ENCODE measurements around the gene ARHGAP29. TPM values are rescaled to one million over a fixed set of nuclear protein-coding genes. Genes with fewer than 3 reads are reported as not detected.

Gene ARHGAP29
- polyA plus RNA-seq, 2 of the 4 experiments (the other 2 are of a cell fraction), result 14.3 to 29.7 TPM

DNA sequence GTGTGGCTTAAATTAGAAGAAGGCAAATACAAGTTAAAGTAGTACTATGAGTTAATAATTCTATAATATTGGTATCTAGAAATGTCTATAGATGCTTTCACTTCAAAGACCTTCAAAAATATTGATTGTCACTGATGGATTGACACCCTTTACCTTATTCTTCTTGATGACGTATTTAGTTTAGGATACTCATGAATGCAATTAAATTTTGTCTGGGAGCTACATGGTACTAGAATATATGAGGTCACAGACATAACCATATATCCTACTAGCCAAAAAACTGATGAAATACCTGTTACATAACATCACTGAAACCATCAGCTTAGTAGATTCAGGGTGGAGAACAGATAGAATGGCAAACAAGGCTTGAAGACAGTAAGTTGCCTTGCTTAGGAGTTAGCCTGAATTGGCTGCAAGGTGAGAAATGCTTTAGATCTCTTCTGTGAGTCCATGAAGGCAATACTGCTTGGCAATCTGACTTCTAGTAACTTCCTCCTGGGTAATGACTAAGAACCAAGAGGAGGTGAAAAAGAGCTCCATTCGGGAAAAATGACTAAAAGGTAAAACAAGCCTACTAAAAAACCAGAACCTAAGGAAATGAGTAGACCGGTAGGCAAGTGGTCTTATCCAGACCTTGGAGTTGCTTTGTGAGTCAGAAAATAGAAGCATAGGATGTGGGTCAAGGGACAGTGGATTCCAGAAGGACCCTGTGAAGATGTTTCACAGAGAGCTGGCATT lies 16.9 kb upstream of the ARHGAP29 start:
- Histone ChIP-seq H3K27ac (no peak overlapping the region), H3K9me3 (no peaks in the 10 kb centered on the region), H3K4me2 (no peak overlapping the region), H3K4me1 (peaks cover 24% of the 10 kb centered on the region), H3K4me3 (no peak overlapping the region)
- POLR2A ChIA-PET, result no interaction called here
- TF ChIP-seq, protein P1, sequence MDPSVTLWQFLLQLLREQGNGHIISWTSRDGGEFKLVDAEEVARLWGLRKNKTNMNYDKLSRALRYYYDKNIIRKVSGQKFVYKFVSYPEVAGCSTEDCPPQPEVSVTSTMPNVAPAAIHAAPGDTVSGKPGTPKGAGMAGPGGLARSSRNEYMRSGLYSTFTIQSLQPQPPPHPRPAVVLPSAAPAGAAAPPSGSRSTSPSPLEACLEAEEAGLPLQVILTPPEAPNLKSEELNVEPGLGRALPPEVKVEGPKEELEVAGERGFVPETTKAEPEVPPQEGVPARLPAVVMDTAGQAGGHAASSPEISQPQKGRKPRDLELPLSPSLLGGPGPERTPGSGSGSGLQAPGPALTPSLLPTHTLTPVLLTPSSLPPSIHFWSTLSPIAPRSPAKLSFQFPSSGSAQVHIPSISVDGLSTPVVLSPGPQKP (IDR thresholded peaks at IDR 0.05; ENCODE audit: low read depth, low read length), result no peak
- TF ChIP-seq MAZ (IDR thresholded peaks at IDR 0.05; ENCODE audit: borderline replicate concordance, low read depth, low read length), result no peak
- no peak for TF ChIP-seq TP53 (CRISPR knock-in tag; IDR thresholded peaks at IDR 0.05)
- TF ChIP-seq RFX5 (IDR thresholded peaks at IDR 0.05), result no peak
- TF ChIP-seq ESRRA (IDR thresholded peaks at IDR 0.05; ENCODE audit: borderline replicate concordance, low read length), result no peak
- TF ChIP-seq NPAS2 (CRISPR knock-in tag; IDR thresholded peaks at IDR 0.05; ENCODE audit: borderline replicate concordance), result no peak
- TF ChIP-seq ZSCAN20 (CRISPR knock-in tag; IDR thresholded peaks at IDR 0.05), result no peak
- no peak for TF ChIP-seq FOSB (CRISPR knock-in tag; IDR thresholded peaks at IDR 0.05)
- TF ChIP-seq ZC3H11A (IDR thresholded peaks at IDR 0.05), result no peak
- TF ChIP-seq, protein P2, sequence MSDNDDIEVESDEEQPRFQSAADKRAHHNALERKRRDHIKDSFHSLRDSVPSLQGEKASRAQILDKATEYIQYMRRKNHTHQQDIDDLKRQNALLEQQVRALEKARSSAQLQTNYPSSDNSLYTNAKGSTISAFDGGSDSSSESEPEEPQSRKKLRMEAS (IDR thresholded peaks at IDR 0.05), result no peak
- no peak for TF ChIP-seq KDM1A (IDR thresholded peaks at IDR 0.05; ENCODE audit: low read depth)
- TF ChIP-seq MAFK (IDR thresholded peaks at IDR 0.05; ENCODE audit: partially characterized antibody), result no peak
- no peak for TF ChIP-seq RNF2 (IDR thresholded peaks at IDR 0.05; ENCODE audit: borderline replicate concordance, low read depth)
- no peak for TF ChIP-seq RCOR1 (IDR thresholded peaks at IDR 0.05; ENCODE audit: low read depth, low read length)
- no peak for TF ChIP-seq NFE2L2 (conservative IDR thresholded peaks at IDR 0.05; ENCODE audit: low read length)
- no peak for TF ChIP-seq POLR2AphosphoS2 (conservative IDR thresholded peaks at IDR 0.05; ENCODE audit: low read length)
- no peak for TF ChIP-seq CBX2 (IDR thresholded peaks at IDR 0.05; ENCODE audit: borderline replicate concordance, low read depth)
- no peak for TF ChIP-seq POLR2A (IDR thresholded peaks at IDR 0.05; ENCODE audit: low read length)
- DNase-seq (ENCODE audit: low read depth in 1 of 2, low spot score in 1 of 2) (no peak), FAIRE-seq (no peak), ATAC-seq (no peak)
- CTCF ChIA-PET, result interaction anchor here (0.6 to 4.0 kb wide), 7 partner anchors 10 to 345 kb away, joined by 3 to 18 read pairs (median 3); partner anchors contain the start of gene GCLM
- 72% methylated on average over 3 of the region's 3 CpGs for WGBS (ENCODE audit: missing lambda C conversion rate)

DNA sequence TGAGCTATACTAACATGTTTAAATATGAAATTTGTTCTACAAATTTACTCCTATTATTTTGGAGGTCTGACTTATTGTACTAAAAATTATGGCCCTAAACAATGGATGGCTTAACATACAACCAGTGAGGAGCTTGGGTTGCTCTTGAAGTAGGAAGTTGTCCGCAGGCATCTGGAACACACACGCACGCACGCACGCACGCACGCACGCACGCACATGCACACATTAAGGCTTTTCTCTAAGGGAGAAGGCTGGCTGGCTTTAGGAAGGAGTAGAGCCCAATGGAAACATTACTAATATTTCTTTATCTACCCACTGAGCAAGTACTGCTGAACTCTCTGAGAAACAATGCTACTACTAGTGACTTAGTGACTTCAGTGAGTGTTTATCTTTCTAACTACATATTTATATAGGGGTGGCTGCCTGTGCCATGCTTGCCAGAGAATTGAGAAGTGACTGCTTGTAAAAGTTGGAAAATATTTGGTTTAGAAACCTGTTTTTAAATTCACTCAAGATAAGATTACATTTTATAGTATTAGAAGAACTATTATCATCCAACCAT lies 16.2 kb upstream of the ARHGAP29 start:
- TF ChIP-seq SREBF2 (IDR thresholded peaks at IDR 0.05) (no peak), CHD2 (IDR thresholded peaks at IDR 0.05; ENCODE audit: low read length, partially characterized antibody) (no peak), SMC3 (IDR thresholded peaks at IDR 0.05) (no peak), CHD4 (IDR thresholded peaks at IDR 0.05; ENCODE audit: borderline replicate concordance) (no peak), ZSCAN20 (CRISPR knock-in tag; IDR thresholded peaks at IDR 0.05) (no peak), CBX8 (IDR thresholded peaks at IDR 0.05) (no peak)
- TF ChIP-seq, protein P3, sequence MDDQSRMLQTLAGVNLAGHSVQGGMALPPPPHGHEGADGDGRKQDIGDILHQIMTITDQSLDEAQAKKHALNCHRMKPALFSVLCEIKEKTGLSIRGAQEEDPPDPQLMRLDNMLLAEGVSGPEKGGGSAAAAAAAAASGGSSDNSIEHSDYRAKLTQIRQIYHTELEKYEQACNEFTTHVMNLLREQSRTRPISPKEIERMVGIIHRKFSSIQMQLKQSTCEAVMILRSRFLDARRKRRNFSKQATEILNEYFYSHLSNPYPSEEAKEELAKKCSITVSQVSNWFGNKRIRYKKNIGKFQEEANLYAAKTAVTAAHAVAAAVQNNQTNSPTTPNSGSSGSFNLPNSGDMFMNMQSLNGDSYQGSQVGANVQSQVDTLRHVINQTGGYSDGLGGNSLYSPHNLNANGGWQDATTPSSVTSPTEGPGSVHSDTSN (IDR thresholded peaks at IDR 0.05), result no peak
- TF ChIP-seq, protein P4, sequence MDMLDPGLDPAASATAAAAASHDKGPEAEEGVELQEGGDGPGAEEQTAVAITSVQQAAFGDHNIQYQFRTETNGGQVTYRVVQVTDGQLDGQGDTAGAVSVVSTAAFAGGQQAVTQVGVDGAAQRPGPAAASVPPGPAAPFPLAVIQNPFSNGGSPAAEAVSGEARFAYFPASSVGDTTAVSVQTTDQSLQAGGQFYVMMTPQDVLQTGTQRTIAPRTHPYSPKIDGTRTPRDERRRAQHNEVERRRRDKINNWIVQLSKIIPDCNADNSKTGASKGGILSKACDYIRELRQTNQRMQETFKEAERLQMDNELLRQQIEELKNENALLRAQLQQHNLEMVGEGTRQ (IDR thresholded peaks at IDR 0.05), result no peak
- TF ChIP-seq, protein P5, sequence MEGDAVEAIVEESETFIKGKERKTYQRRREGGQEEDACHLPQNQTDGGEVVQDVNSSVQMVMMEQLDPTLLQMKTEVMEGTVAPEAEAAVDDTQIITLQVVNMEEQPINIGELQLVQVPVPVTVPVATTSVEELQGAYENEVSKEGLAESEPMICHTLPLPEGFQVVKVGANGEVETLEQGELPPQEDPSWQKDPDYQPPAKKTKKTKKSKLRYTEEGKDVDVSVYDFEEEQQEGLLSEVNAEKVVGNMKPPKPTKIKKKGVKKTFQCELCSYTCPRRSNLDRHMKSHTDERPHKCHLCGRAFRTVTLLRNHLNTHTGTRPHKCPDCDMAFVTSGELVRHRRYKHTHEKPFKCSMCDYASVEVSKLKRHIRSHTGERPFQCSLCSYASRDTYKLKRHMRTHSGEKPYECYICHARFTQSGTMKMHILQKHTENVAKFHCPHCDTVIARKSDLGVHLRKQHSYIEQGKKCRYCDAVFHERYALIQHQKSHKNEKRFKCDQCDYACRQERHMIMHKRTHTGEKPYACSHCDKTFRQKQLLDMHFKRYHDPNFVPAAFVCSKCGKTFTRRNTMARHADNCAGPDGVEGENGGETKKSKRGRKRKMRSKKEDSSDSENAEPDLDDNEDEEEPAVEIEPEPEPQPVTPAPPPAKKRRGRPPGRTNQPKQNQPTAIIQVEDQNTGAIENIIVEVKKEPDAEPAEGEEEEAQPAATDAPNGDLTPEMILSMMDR (IDR thresholded peaks at IDR 0.05), result no peak
- Histone ChIP-seq H3K4me1 (peaks cover 18% of the 10 kb centered on the region), H3K27ac (no peak overlapping the region), H3K4me3 (no peak overlapping the region), H3K9me3 (no peaks in the 10 kb centered on the region), H3K4me2 (no peak overlapping the region)
- ChIA-PET CTCF (interaction anchor here (0.6 to 4.0 kb wide), 7 partner anchors 14 to 344 kb away, joined by 3 to 18 read pairs (median 3); partner anchors contain the start of gene GCLM), POLR2A (no interaction called here)
- ATAC-seq (no peak), FAIRE-seq (no peak), DNase-seq (ENCODE audit: low read depth in 1 of 2, low spot score in 1 of 2) (no peak)
- WGBS (ENCODE audit: missing lambda C conversion rate), result 92% methylated on average over 9 of the region's 9 CpGs
